ENCODE measurements around the gene IQGAP2.
A peak's percentile ranks its signal among the peaks of the same experiment; 100 is the strongest.

Gene IQGAP2

GRCh38 chr5:76612942-76613341 is 209.9 kb downstream of the IQGAP2 start:
- Histone ChIP-seq H3K9ac (ENCODE audit: low read length in 2 of 2) (no peak overlapping the region), H3K27me3 (ENCODE audit: control insufficient read depth in 1 of 2, insufficient read depth in 2 of 2, low read length in 2 of 2) (no peaks in the 10 kb centered on the region), H3K4me1 (ENCODE audit: control insufficient read depth, insufficient read depth, low read length) (no peaks in the 10 kb centered on the region), H3K9me3 (ENCODE audit: control insufficient read depth in 2 of 2, low read length in 2 of 2) (no peaks in the 10 kb centered on the region), H3K27ac (ENCODE audit: low read length) (no peak overlapping the region), H3K4me3 (ENCODE audit: low read length in 2 of 2) (no peak overlapping the region), H3K36me3 (ENCODE audit: control insufficient read depth in 2 of 2, insufficient read depth in 2 of 2, low read length in 2 of 2) (no peaks in the 10 kb centered on the region)

- no peak overlapping the region for H3K4me3 ChIP-seq (ENCODE audit: low read length in 2 of 2)
Observed at GRCh38 chr5:76615759-76616158, 212.7 kb downstream of the IQGAP2 start.

GRCh38 chr5:76616206-76616605 is 213.1 kb downstream of the IQGAP2 start:
- Histone ChIP-seq H3K4me1 (ENCODE audit: control insufficient read depth, insufficient read depth, low read length) (no peaks in the 10 kb centered on the region), H3K9ac (ENCODE audit: low read length in 2 of 2) (no peak overlapping the region), H3K4me3 (ENCODE audit: low read length in 2 of 2) (no peak overlapping the region), H3K27ac (ENCODE audit: low read length) (no peak overlapping the region), H3K9me3 (ENCODE audit: control insufficient read depth in 2 of 2, low read length in 2 of 2) (no peaks in the 10 kb centered on the region), H3K36me3 (ENCODE audit: control insufficient read depth in 2 of 2, insufficient read depth in 2 of 2, low read length in 2 of 2) (no peaks in the 10 kb centered on the region), H3K27me3 (ENCODE audit: control insufficient read depth in 1 of 2, insufficient read depth in 2 of 2, low read length in 2 of 2) (no peaks in the 10 kb centered on the region)

More at GRCh38 chr5:76615759-76616158, 212.7 kb downstream of the IQGAP2 start:
- Histone ChIP-seq H3K36me3 (ENCODE audit: control insufficient read depth in 2 of 2, insufficient read depth in 2 of 2, low read length in 2 of 2) (no peaks in the 10 kb centered on the region), H3K9ac (ENCODE audit: low read length in 2 of 2) (no peak overlapping the region), H3K4me1 (ENCODE audit: control insufficient read depth, insufficient read depth, low read length) (no peaks in the 10 kb centered on the region), H3K27me3 (ENCODE audit: control insufficient read depth in 1 of 2, insufficient read depth in 2 of 2, low read length in 2 of 2) (no peaks in the 10 kb centered on the region), H3K27ac (ENCODE audit: low read length) (no peak overlapping the region), H3K9me3 (ENCODE audit: control insufficient read depth in 2 of 2, low read length in 2 of 2) (no peaks in the 10 kb centered on the region)

- Histone ChIP-seq H3K4me1 (ENCODE audit: control insufficient read depth, insufficient read depth, low read length) (no peaks in the 10 kb centered on the region), H3K9me3 (ENCODE audit: control insufficient read depth in 2 of 2, low read length in 2 of 2) (no peaks in the 10 kb centered on the region), H3K27me3 (ENCODE audit: control insufficient read depth in 1 of 2, insufficient read depth in 2 of 2, low read length in 2 of 2) (no peaks in the 10 kb centered on the region), H3K36me3 (ENCODE audit: control insufficient read depth in 2 of 2, insufficient read depth in 2 of 2, low read length in 2 of 2) (no peaks in the 10 kb centered on the region), H3K27ac (ENCODE audit: low read length) (no peak overlapping the region), H3K9ac (ENCODE audit: low read length in 2 of 2) (no peak overlapping the region), H3K4me3 (ENCODE audit: low read length in 2 of 2) (no peak overlapping the region)
Observed at GRCh38 chr5:76617229-76617628, 214.1 kb downstream of the IQGAP2 start.

GRCh38 chr5:76617675-76618074 is 214.6 kb downstream of the IQGAP2 start:
- no peak overlapping the region for H3K27ac ChIP-seq (ENCODE audit: low read length)
- H3K9ac ChIP-seq (ENCODE audit: low read length in 2 of 2), result no peak overlapping the region
- no peak overlapping the region for H3K4me3 ChIP-seq (ENCODE audit: low read length in 2 of 2)
- no peaks in the 10 kb centered on the region for H3K36me3 ChIP-seq (ENCODE audit: control insufficient read depth in 2 of 2, insufficient read depth in 2 of 2, low read length in 2 of 2)
- no peaks in the 10 kb centered on the region for H3K4me1 ChIP-seq (ENCODE audit: control insufficient read depth, insufficient read depth, low read length)
- no peaks in the 10 kb centered on the region for H3K27me3 ChIP-seq (ENCODE audit: control insufficient read depth in 1 of 2, insufficient read depth in 2 of 2, low read length in 2 of 2)
- no peaks in the 10 kb centered on the region for H3K9me3 ChIP-seq (ENCODE audit: control insufficient read depth in 2 of 2, low read length in 2 of 2)

- H3K4me1 ChIP-seq (ENCODE audit: control insufficient read depth, insufficient read depth, low read length), result no peaks in the 10 kb centered on the region
- H3K27ac ChIP-seq (ENCODE audit: low read length), result no peak overlapping the region
Observed at GRCh38 chr5:76620166-76620565, 217.1 kb downstream of the IQGAP2 start.

GRCh38 chr5:76622076-76622475 is 219.0 kb downstream of the IQGAP2 start:
- no peaks in the 10 kb centered on the region for H3K36me3 ChIP-seq (ENCODE audit: control insufficient read depth in 2 of 2, insufficient read depth in 2 of 2, low read length in 2 of 2)
- H3K4me3 ChIP-seq (ENCODE audit: low read length in 2 of 2), result peak overlapping the region in 1 of 2 donors; percentile 30
- no peak overlapping the region for H3K9ac ChIP-seq (ENCODE audit: low read length in 2 of 2)
- no peaks in the 10 kb centered on the region for H3K27me3 ChIP-seq (ENCODE audit: control insufficient read depth in 1 of 2, insufficient read depth in 2 of 2, low read length in 2 of 2)
- H3K27ac ChIP-seq (ENCODE audit: low read length), result no peak overlapping the region
- no peaks in the 10 kb centered on the region for H3K9me3 ChIP-seq (ENCODE audit: control insufficient read depth in 2 of 2, low read length in 2 of 2)
- H3K4me1 ChIP-seq (ENCODE audit: control insufficient read depth, insufficient read depth, low read length), result no peaks in the 10 kb centered on the region

More at GRCh38 chr5:76620166-76620565, 217.1 kb downstream of the IQGAP2 start:
- no peak overlapping the region for H3K4me3 ChIP-seq (ENCODE audit: low read length in 2 of 2)
- no peaks in the 10 kb centered on the region for H3K36me3 ChIP-seq (ENCODE audit: control insufficient read depth in 2 of 2, insufficient read depth in 2 of 2, low read length in 2 of 2)
- H3K9me3 ChIP-seq (ENCODE audit: control insufficient read depth in 2 of 2, low read length in 2 of 2), result no peaks in the 10 kb centered on the region
- no peak overlapping the region for H3K9ac ChIP-seq (ENCODE audit: low read length in 2 of 2)
- H3K27me3 ChIP-seq (ENCODE audit: control insufficient read depth in 1 of 2, insufficient read depth in 2 of 2, low read length in 2 of 2), result no peaks in the 10 kb centered on the region

- Histone ChIP-seq H3K4me3 (ENCODE audit: low read length in 2 of 2) (peak within 1 kb of the TSS in 1 of 2 donors; percentile 30), H3K27ac (ENCODE audit: low read length) (no peak within 1 kb of the TSS), H3K36me3 (ENCODE audit: control insufficient read depth in 2 of 2, insufficient read depth in 2 of 2, low read length in 2 of 2) (no peaks in the 10 kb centered on the region), H3K27me3 (ENCODE audit: control insufficient read depth in 1 of 2, insufficient read depth in 2 of 2, low read length in 2 of 2) (no peaks in the 10 kb centered on the region), H3K9me3 (ENCODE audit: control insufficient read depth in 2 of 2, low read length in 2 of 2) (no peaks in the 10 kb centered on the region), H3K9ac (ENCODE audit: low read length in 2 of 2) (no peak within 1 kb of the TSS), H3K4me1 (ENCODE audit: control insufficient read depth, insufficient read depth, low read length) (no peaks in the 10 kb centered on the region)
Observed at GRCh38 chr5:76622973-76623596, 220.0 kb downstream of the IQGAP2 start, which contains the start of gene F2RL2. Gene F2RL2 (minus strand): TSS chr5:76623403. CDS start chr5:76623230, 173 bp downstream.

- Histone ChIP-seq H3K27me3 (ENCODE audit: control insufficient read depth in 1 of 2, insufficient read depth in 2 of 2, low read length in 2 of 2) (no peaks in the 10 kb centered on the region), H3K4me1 (ENCODE audit: control insufficient read depth, insufficient read depth, low read length) (no peaks in the 10 kb centered on the region), H3K36me3 (ENCODE audit: control insufficient read depth in 2 of 2, insufficient read depth in 2 of 2, low read length in 2 of 2) (no peaks in the 10 kb centered on the region)
Observed at GRCh38 chr5:76625087-76625815, 222.2 kb downstream of the IQGAP2 start.

GRCh38 chr5:76626738-76627137 is 223.7 kb downstream of the IQGAP2 start:
- Histone ChIP-seq H3K36me3 (ENCODE audit: control insufficient read depth in 2 of 2, insufficient read depth in 2 of 2, low read length in 2 of 2) (no peaks in the 10 kb centered on the region), H3K9ac (ENCODE audit: low read length in 2 of 2) (no peak overlapping the region), H3K4me3 (ENCODE audit: low read length in 2 of 2) (no peak overlapping the region), H3K27me3 (ENCODE audit: control insufficient read depth in 1 of 2, insufficient read depth in 2 of 2, low read length in 2 of 2) (no peaks in the 10 kb centered on the region), H3K27ac (ENCODE audit: low read length) (no peak overlapping the region), H3K9me3 (ENCODE audit: control insufficient read depth in 2 of 2, low read length in 2 of 2) (no peaks in the 10 kb centered on the region), H3K4me1 (ENCODE audit: control insufficient read depth, insufficient read depth, low read length) (no peaks in the 10 kb centered on the region)

More at GRCh38 chr5:76625087-76625815, 222.2 kb downstream of the IQGAP2 start:
- Histone ChIP-seq H3K27ac (ENCODE audit: low read length) (no peak overlapping the region), H3K9me3 (ENCODE audit: control insufficient read depth in 2 of 2, low read length in 2 of 2) (no peaks in the 10 kb centered on the region), H3K9ac (ENCODE audit: low read length in 2 of 2) (no peak overlapping the region), H3K4me3 (ENCODE audit: low read length in 2 of 2) (no peak overlapping the region)

GRCh38 chr5:76634661-76635060 is 231.6 kb downstream of the IQGAP2 start:
- Histone ChIP-seq H3K4me3 (ENCODE audit: low read length in 2 of 2) (no peak overlapping the region), H3K27me3 (ENCODE audit: control insufficient read depth in 1 of 2, insufficient read depth in 2 of 2, low read length in 2 of 2) (no peaks in the 10 kb centered on the region), H3K9ac (ENCODE audit: low read length in 2 of 2) (no peak overlapping the region), H3K9me3 (ENCODE audit: control insufficient read depth in 2 of 2, low read length in 2 of 2) (no peaks in the 10 kb centered on the region), H3K36me3 (ENCODE audit: control insufficient read depth in 2 of 2, insufficient read depth in 2 of 2, low read length in 2 of 2) (no peaks in the 10 kb centered on the region), H3K4me1 (ENCODE audit: control insufficient read depth, insufficient read depth, low read length) (no peaks in the 10 kb centered on the region), H3K27ac (ENCODE audit: low read length) (no peak overlapping the region)

Data from stomach smooth muscle (tissue), 2 donors.